MCF 10A (cell line): ENCODE data around the gene TACO1. TPM values are rescaled to one million over a fixed set of nuclear protein-coding genes. Genes with fewer than 3 reads are reported as not detected.

ENCODE experiments used
- BruUV-seq: library from RNA; stranded (reverse); fragments of 400-500 nt; replicated peaks from 2 replicates; lab custom pipeline; 2021; lab: Mats Ljungman, UMichigan
- CTCF ChIA-PET: fragments of 300-600 bp; sonication (Branson Sonifier 250); formaldehyde crosslinking; extraction: SDS; loops from one replicate; lab custom pipeline; 2021; ENCODE audit warnings: antibody characterized with exemption, inconsistent platforms; lab: Yijun Ruan, JAX
- POLR2A ChIA-PET: fragments of 300-600, 350-650 bp; sonication (Branson Sonifier 250); formaldehyde crosslinking; extraction: SDS; loops from one replicate; lab custom pipeline; 2020; ENCODE audit warnings: antibody characterized with exemption, inconsistent platforms; lab: Yijun Ruan, JAX
- DNase-seq: peaks from one replicate; pipeline ENCODE4 v3.0.0-alpha.2; 2018; ENCODE audit not compliant: unreplicated experiment
- H3K27ac Mint-ChIP-seq: one replicate; pipeline ENCODE4 v1.8.0; 2022; ENCODE audit warnings: mild to moderate bottlenecking, low read depth, mixed read lengths; ENCODE audit not compliant: unreplicated experiment
- H3K27me3 Mint-ChIP-seq: one replicate; pipeline ENCODE4 v1.8.0; 2022; ENCODE audit warnings: mixed read lengths; ENCODE audit not compliant: insufficient read depth, unreplicated experiment
- H3K36me3 Mint-ChIP-seq: one replicate; pipeline ENCODE4 v1.8.0; 2022; ENCODE audit warnings: mild to moderate bottlenecking, moderate library complexity, mixed read lengths; ENCODE audit not compliant: insufficient read depth, unreplicated experiment
- H3K4me1 Mint-ChIP-seq: one replicate; pipeline ENCODE4 v1.8.0; 2022; ENCODE audit warnings: mixed read lengths; ENCODE audit not compliant: insufficient read depth, unreplicated experiment
- H3K4me3 Mint-ChIP-seq: one replicate; pipeline ENCODE4 v1.8.0; 2022; ENCODE audit warnings: mild to moderate bottlenecking, moderate library complexity, mixed read lengths; ENCODE audit not compliant: unreplicated experiment
- H3K9me3 Mint-ChIP-seq: one replicate; pipeline ENCODE4 v1.8.0; 2022; ENCODE audit warnings: mixed read lengths; ENCODE audit not compliant: unreplicated experiment
- intact Hi-C: fragments of 100-400 bp; cut with micrococcal nuclease; formaldehyde crosslinking; loops from 2 replicates; pipeline ENCODE4 v1.14.1; 2022
- total RNA-seq: library from RNA; stranded (reverse); gene quantifications from 2 replicates; pipeline ENCODE4 v1.2.3, GENCODE V29; 2022
- TF ChIP-seq, protein P1 (sequence below): fragments of 200-600 bp; IDR thresholded peaks from one replicate; pipeline ENCODE4 v1.8.0; 2022; ENCODE audit warnings: antibody characterized with exemption, mild to moderate bottlenecking; ENCODE audit not compliant: unreplicated experiment

TACO1 gene
- total RNA-seq, 1 experiment from 2014 or later: 38.7 TPM

GRCh38 chr17:63595132-63595531, 5.6 kb upstream of the TACO1 start:
- TF ChIP-seq, protein P1, sequence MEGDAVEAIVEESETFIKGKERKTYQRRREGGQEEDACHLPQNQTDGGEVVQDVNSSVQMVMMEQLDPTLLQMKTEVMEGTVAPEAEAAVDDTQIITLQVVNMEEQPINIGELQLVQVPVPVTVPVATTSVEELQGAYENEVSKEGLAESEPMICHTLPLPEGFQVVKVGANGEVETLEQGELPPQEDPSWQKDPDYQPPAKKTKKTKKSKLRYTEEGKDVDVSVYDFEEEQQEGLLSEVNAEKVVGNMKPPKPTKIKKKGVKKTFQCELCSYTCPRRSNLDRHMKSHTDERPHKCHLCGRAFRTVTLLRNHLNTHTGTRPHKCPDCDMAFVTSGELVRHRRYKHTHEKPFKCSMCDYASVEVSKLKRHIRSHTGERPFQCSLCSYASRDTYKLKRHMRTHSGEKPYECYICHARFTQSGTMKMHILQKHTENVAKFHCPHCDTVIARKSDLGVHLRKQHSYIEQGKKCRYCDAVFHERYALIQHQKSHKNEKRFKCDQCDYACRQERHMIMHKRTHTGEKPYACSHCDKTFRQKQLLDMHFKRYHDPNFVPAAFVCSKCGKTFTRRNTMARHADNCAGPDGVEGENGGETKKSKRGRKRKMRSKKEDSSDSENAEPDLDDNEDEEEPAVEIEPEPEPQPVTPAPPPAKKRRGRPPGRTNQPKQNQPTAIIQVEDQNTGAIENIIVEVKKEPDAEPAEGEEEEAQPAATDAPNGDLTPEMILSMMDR: no peak
- DNase-seq: no peak
- BruUV-seq: no TSS peak
- H3K4me1 Mint-ChIP-seq: peaks cover 2% of the 10 kb centered on the region
- H3K27ac Mint-ChIP-seq: no peak overlapping the region
- ChIA-PET POLR2A (no interaction called here), CTCF (interaction anchor here (0.6 kb wide), 2 partner anchors 21 to 37 kb away, joined by 3 to 5 read pairs; no protein-coding TSS in a partner anchor)
- no peak overlapping the region for H3K4me3 Mint-ChIP-seq
- H3K27me3 Mint-ChIP-seq: no peaks in the 10 kb centered on the region
- intact Hi-C loops: no loop called here
- no peaks in the 10 kb centered on the region for H3K9me3 Mint-ChIP-seq
- peaks cover 36% of the 10 kb centered on the region for H3K36me3 Mint-ChIP-seq

- no peak overlapping the region for H3K27ac Mint-ChIP-seq
- no TSS peak for BruUV-seq
- TF ChIP-seq, protein P1: no peak
- ChIA-PET CTCF (interaction anchor here (1.2 to 1.7 kb wide), 3 partner anchors 150 to 237 kb away, joined by 3 to 5 read pairs (median 4); partner anchors contain the start of gene CYB561), POLR2A (interaction anchor here (0.9 to 1.3 kb wide), 2 partner anchors 39 to 47 kb away, joined by 3 to 4 read pairs; partner anchors contain the start of gene DCAF7)
- H3K36me3 Mint-ChIP-seq: peaks cover 21% of the 10 kb centered on the region
- intact Hi-C loops: no loop called here
- H3K4me3 Mint-ChIP-seq: no peak overlapping the region
- peaks cover 4% of the 10 kb centered on the region for H3K4me1 Mint-ChIP-seq
- H3K27me3 Mint-ChIP-seq: no peaks in the 10 kb centered on the region
- no peak for DNase-seq
- H3K9me3 Mint-ChIP-seq: no peaks in the 10 kb centered on the region
Measured at GRCh38 chr17:63596856-63597586, 3.7 kb upstream of the TACO1 start.

GRCh38 chr17:63598281-63598680, 2.4 kb upstream of the TACO1 start:
- Mint-ChIP-seq H3K9me3 (no peaks in the 10 kb centered on the region), H3K27me3 (no peaks in the 10 kb centered on the region), H3K4me1 (peaks cover 4% of the 10 kb centered on the region), H3K36me3 (peaks cover 13% of the 10 kb centered on the region), H3K4me3 (no peak overlapping the region), H3K27ac (no peak overlapping the region)
- POLR2A ChIA-PET: interaction anchor here (0.9 kb wide), 1 partner anchor 48 kb away, joined by 3 read pairs; the partner anchor contains the start of gene DCAF7
- TF ChIP-seq, protein P1: no peak
- CTCF ChIA-PET: interaction anchor here (1.7 kb wide), 1 partner anchor 173 kb away, joined by 5 read pairs; no protein-coding TSS in a partner anchor
- DNase-seq: no peak
- intact Hi-C loops: no loop called here
- BruUV-seq: no TSS peak
